IMR-90 (cell line): Measurements from ENCODE around the gene MRPL9.

Experiments used
- CHD1 ChIP-seq: IDR thresholded peaks from 2 replicates; pipeline ENCODE4 v1.6.1; 2012; ENCODE audit warnings: low read depth, low read length, improper control_type of control experiment
- FOS ChIP-seq: fragments of 150-350 bp; IDR thresholded peaks from 2 replicates; pipeline ENCODE4 v1.6.1; 2016; ENCODE audit warnings: low read depth, low read length
- MAFK ChIP-seq: IDR thresholded peaks from 2 replicates; pipeline ENCODE4 v1.6.1; 2012; ENCODE audit warnings: low read depth, low read length, improper control_type of control experiment
- MXI1 ChIP-seq: IDR thresholded peaks from 2 replicates; pipeline ENCODE4 v1.6.1; 2012; ENCODE audit warnings: low read depth, mild to moderate bottlenecking, low read length, moderate library complexity, borderline replicate concordance
- POLR2A ChIP-seq: IDR thresholded peaks from 2 replicates; pipeline ENCODE4 v1.6.1; 2012; ENCODE audit warnings: mild to moderate bottlenecking, low read depth, low read length
- RCOR1 ChIP-seq: IDR thresholded peaks from 2 replicates; pipeline ENCODE4 v1.6.1; 2012; ENCODE audit warnings: mild to moderate bottlenecking, low read length, improper control_type of control experiment; ENCODE audit not compliant: insufficient replicate concordance
- RFX5 ChIP-seq: IDR thresholded peaks from 2 replicates; pipeline ENCODE4 v1.8.0; 2012; ENCODE audit warnings: low read depth, mild to moderate bottlenecking, low read length, moderate library complexity
- TF ChIP-seq, protein P1 (sequence below): conservative IDR thresholded peaks from 2 replicates; pipeline ENCODE4 v1.5.1; 2012; ENCODE audit warnings: mild to moderate bottlenecking, low read depth, low read length, improper control_type of control experiment
- TF ChIP-seq, protein P2 (sequence below): fragments of 150-350 bp; IDR thresholded peaks from 2 replicates; pipeline ENCODE4 v1.6.1; 2016; ENCODE audit warnings: low read depth, mild to moderate bottlenecking, low read length, moderate library complexity, borderline replicate concordance

DNA sequence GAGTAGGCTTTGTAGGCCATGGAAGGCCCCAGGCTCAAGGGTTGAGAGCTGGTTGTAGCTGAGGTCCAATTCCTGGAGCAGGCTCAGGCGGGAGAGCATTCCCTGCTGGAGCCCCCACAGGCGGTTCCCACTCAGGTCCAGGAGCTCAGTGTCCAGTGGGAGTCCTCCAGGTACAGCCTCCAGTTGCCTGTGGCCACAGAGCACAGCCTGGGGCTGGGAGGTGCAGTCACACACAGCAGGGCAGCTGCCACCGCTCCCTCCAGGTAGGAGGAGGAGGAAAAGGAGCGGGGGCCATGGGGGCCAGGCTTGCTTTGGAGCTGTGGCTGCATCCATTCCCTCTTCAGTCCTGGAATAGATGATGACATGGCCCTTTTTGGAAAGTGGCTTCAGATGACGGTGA is 39.1 kb upstream of the MRPL9 start:
- TF ChIP-seq, protein P1, sequence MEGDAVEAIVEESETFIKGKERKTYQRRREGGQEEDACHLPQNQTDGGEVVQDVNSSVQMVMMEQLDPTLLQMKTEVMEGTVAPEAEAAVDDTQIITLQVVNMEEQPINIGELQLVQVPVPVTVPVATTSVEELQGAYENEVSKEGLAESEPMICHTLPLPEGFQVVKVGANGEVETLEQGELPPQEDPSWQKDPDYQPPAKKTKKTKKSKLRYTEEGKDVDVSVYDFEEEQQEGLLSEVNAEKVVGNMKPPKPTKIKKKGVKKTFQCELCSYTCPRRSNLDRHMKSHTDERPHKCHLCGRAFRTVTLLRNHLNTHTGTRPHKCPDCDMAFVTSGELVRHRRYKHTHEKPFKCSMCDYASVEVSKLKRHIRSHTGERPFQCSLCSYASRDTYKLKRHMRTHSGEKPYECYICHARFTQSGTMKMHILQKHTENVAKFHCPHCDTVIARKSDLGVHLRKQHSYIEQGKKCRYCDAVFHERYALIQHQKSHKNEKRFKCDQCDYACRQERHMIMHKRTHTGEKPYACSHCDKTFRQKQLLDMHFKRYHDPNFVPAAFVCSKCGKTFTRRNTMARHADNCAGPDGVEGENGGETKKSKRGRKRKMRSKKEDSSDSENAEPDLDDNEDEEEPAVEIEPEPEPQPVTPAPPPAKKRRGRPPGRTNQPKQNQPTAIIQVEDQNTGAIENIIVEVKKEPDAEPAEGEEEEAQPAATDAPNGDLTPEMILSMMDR: no peak
- TF ChIP-seq POLR2A (no peak), RCOR1 (no peak), MAFK (no peak), CHD1 (no peak), MXI1 (no peak), RFX5 (no peak), FOS (no peak)
- TF ChIP-seq, protein P2, sequence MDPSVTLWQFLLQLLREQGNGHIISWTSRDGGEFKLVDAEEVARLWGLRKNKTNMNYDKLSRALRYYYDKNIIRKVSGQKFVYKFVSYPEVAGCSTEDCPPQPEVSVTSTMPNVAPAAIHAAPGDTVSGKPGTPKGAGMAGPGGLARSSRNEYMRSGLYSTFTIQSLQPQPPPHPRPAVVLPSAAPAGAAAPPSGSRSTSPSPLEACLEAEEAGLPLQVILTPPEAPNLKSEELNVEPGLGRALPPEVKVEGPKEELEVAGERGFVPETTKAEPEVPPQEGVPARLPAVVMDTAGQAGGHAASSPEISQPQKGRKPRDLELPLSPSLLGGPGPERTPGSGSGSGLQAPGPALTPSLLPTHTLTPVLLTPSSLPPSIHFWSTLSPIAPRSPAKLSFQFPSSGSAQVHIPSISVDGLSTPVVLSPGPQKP: no peak
